ENCODE data around the gene CTNNA3. TPM values are rescaled to one million over a fixed set of nuclear protein-coding genes. Genes with fewer than 3 reads are reported as not detected.

CTNNA3 gene
- total RNA-seq, 1 experiment from 2014 or later = 0.32 TPM

DNA sequence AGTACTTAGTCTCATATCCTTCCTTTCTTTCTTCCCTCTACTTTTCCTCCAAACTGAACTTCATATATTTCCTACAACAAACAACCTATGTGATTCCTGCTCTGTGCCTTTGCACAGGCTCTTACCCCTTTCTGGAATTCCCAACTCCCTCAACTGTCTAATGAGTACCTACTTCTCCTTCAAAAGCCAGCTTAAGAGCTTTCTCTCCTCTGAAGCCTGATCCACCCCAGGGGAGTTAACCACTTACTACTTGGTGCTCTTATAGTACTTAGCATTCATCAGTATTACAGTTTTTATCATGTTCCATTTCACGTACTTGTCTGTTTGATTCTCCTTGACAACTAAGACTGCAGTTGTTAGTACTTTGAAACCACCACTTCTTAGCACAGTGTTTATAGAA lies 524.0 kb downstream of the CTNNA3 start:
- H3K9me2 ChIP-seq (ENCODE audit: insufficient read depth) = no peaks in the 10 kb centered on the region
- H4K20me1 ChIP-seq (ENCODE audit: insufficient read depth) = no peaks in the 10 kb centered on the region
- ATAC-seq (no peak), DNase-seq (ENCODE audit: low read depth, low spot score) (no peak)
- H3K4me1 ChIP-seq (ENCODE audit: control insufficient read depth in 1 of 2, insufficient read depth in 2 of 2, low read length in 2 of 2) = no peaks in the 10 kb centered on the region
- no peaks in the 10 kb centered on the region for H3K27me3 ChIP-seq (ENCODE audit: insufficient read depth, low read length)
- H3K79me2 ChIP-seq (ENCODE audit: insufficient read depth, low read length) = no peaks in the 10 kb centered on the region
- ChIA-PET CTCF (no interaction called here), POLR2A (no interaction called here), RAD21 (ENCODE audit: low non-redundant PET in 1 of 2, low total read pairs in 2 of 2, uncharacterized antibody in 2 of 2, unreplicated experiment in 2 of 2) (no interaction called here)
- H3K9me3 ChIP-seq (ENCODE audit: control insufficient read depth in 1 of 2, insufficient read depth in 1 of 2, low read depth in 1 of 2, low read length in 2 of 2) = 0 out of 4 replicates have a peak, but pooled peaks cover 0 to 5% of the 10 kb centered on the region in 2 experiments
- no peak overlapping the region for H3K9ac ChIP-seq (ENCODE audit: low read length)
- no peaks in the 10 kb centered on the region for H3K36me3 ChIP-seq (ENCODE audit: control insufficient read depth in 1 of 2, insufficient read depth in 2 of 2, low read length in 2 of 2)
- H3K4me2 ChIP-seq (ENCODE audit: low read length) = no peak overlapping the region
- BruUV-seq (replicated peaks) = no TSS peak
- H2AFZ ChIP-seq (ENCODE audit: low read depth, low read length, poor library complexity, severe bottlenecking) = no peak overlapping the region
- intact Hi-C loops (cut with micrococcal nuclease) = no loop called here
- H3K27ac ChIP-seq (ENCODE audit: low read depth, low read length) = no peak overlapping the region
- no peak for TF ChIP-seq SRF (IDR thresholded peaks at IDR 0.05; ENCODE audit: low read depth)
- no peak for TF ChIP-seq ZFX (IDR thresholded peaks at IDR 0.05)
- no peak for TF ChIP-seq FOSL1 (IDR thresholded peaks at IDR 0.05; ENCODE audit: low read depth)
- TF ChIP-seq EGR1 (IDR thresholded peaks at IDR 0.05; ENCODE audit: low read depth) = no peak
- no peak for TF ChIP-seq POLR2AphosphoS5 (IDR thresholded peaks at IDR 0.05; ENCODE audit: low read depth, low read length)
- no peak for TF ChIP-seq REST (IDR thresholded peaks at IDR 0.05; ENCODE audit: low read depth)
- no peak for TF ChIP-seq ZNF274 (IDR thresholded peaks at IDR 0.05; ENCODE audit: low read depth, low read length)
- TF ChIP-seq, protein P1, sequence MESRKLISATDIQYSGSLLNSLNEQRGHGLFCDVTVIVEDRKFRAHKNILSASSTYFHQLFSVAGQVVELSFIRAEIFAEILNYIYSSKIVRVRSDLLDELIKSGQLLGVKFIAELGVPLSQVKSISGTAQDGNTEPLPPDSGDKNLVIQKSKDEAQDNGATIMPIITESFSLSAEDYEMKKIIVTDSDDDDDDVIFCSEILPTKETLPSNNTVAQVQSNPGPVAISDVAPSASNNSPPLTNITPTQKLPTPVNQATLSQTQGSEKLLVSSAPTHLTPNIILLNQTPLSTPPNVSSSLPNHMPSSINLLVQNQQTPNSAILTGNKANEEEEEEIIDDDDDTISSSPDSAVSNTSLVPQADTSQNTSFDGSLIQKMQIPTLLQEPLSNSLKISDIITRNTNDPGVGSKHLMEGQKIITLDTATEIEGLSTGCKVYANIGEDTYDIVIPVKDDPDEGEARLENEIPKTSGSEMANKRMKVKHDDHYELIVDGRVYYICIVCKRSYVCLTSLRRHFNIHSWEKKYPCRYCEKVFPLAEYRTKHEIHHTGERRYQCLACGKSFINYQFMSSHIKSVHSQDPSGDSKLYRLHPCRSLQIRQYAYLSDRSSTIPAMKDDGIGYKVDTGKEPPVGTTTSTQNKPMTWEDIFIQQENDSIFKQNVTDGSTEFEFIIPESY (IDR thresholded peaks at IDR 0.05; ENCODE audit: extremely low read depth, insufficient replicate concordance, low read length) = no peak
- TF ChIP-seq, protein P2, sequence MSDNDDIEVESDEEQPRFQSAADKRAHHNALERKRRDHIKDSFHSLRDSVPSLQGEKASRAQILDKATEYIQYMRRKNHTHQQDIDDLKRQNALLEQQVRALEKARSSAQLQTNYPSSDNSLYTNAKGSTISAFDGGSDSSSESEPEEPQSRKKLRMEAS (IDR thresholded peaks at IDR 0.05) = no peak
- no peak for TF ChIP-seq SIN3A (IDR thresholded peaks at IDR 0.05; ENCODE audit: low read depth)
- no peak for TF ChIP-seq POLR2A (IDR thresholded peaks at IDR 0.05; ENCODE audit: borderline replicate concordance, extremely low read depth, insufficient read depth, insufficient read length)
- TF ChIP-seq EZH2 (IDR thresholded peaks at IDR 0.05) = no peak
- TF ChIP-seq CEBPB (IDR thresholded peaks at IDR 0.05; ENCODE audit: low read depth) = no peak
- no peak for TF ChIP-seq RAD21 (IDR thresholded peaks at IDR 0.05; ENCODE audit: low read depth)
- no peak for TF ChIP-seq YY1 (IDR thresholded peaks at IDR 0.05; ENCODE audit: extremely low read depth, insufficient replicate concordance, low read depth, low read length)
- H3K4me3 ChIP-seq (replicated peaks in 1 of 2; ENCODE audit: low read depth in 1 of 2, low read length in 2 of 2) = no peak overlapping the region
